NCI-H226 (cell line): ENCODE results near the gene MEAK7.
A peak's percentile ranks its signal among the peaks of the same experiment; 100 is the strongest.
"Not testable (repeated sequence)": the region's sequence is repeated elsewhere in the genome, so short reads cannot be mapped to it uniquely, and the experiment has no call there.

Experiments
- DNase-seq: peaks from one replicate; pipeline ENCODE4 v3.0.0-alpha.2; 2015

Gene MEAK7

DNA sequence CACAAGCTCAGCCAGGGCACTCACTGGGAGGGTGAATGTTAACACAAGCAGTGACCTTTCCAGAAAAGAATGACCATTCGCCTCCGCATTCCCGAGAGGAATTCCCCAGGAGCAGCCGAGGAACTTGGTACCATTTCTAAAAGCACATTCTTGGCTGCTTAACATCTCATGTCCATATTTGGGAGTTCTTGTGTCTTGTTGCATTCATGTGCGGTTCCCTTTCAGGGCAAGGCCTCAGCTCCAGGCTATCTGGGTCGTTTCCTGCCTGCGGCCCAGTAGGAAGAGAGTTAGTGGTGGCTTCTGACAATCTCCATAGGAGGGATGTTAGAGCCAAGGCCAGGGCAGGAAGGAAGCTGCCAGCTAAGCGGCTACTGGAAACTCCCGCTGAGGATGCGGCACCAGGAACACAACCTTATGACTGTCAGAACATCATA is 27.8 kb upstream of the MEAK7 start:
- peak; percentile 100 for DNase-seq

DNA sequence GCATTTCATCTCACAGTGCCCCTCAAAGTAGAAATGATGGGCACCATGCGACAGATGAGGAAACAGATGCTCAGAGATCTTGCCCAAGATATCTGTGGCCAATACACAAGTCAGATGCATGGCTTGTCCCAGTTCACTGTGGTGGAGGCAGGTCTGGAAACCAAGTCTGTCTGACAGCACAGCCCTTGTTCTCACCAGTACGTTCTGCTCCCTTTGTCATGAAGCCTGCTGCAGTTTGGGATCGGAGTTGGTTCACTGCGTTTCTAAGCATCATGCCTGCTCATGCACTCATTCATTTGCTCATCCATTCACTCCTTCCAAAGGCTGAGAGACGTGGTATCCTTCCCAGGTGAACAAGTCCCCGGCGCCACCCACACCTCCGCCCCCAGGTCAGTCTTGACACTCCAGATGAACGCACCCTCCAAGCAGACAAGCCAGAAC is 27.2 kb upstream of the MEAK7 start:
- DNase-seq: no peak

DNA sequence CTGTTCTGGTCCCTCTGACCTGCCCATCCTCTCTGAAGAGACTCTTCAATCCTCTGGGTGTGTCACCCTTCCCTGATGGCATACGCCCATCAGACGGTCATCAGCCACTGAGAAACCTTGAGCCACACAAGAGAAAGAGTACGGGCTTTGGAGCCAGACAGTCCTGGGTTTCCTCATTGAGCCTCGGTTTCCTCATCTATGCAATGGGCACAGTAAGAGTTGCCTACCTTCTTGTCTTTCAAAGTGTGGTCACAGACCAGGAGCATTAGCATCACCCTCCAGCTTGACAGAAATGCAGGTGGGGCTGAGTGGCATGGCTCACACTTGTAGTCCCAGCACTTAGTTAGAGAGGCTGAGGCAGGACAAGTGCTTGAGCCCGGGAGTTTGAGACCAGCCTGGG is 26.1 kb upstream of the MEAK7 start:
- DNase-seq: no peak

DNA sequence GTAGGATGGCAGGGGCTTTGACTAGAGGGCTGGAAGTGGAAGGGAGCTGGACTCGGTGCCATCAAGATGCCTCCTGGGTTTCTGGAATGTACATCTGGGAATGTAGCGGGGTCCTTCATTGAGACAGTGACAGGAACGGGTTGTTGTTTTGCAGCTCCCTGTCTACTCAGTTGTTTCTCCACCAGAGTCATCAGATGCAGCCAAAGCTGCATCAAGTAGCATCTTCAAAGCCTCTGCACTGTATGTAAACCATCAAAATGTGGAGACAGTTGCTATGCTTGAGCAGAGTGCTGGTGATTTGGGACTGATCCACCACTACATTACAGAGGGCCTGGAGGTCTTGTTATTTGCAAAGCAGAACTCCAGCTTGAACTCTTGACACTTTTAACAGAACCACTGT is 25.1 kb upstream of the MEAK7 start:
- no peak for DNase-seq

DNA sequence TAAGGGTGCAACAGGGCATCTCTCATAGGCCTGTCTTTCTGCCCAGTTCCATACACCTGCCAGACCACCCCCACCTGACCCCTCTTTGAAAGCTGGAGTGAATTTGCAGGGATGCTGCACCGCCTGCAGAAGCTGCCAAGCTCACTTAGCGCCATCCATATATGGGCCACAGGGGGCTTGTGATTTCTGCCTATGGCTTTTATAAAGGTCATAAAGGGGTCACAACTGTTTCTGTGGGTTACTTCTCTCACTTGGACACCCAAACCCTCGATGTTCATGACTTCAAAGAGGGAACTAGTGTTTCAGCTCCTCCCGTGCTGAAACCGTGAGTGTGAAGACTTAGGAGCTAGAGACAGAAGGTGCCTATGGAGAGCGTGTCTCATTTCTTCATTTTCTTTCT is 23.9 kb upstream of the MEAK7 start:
- no peak for DNase-seq

DNA sequence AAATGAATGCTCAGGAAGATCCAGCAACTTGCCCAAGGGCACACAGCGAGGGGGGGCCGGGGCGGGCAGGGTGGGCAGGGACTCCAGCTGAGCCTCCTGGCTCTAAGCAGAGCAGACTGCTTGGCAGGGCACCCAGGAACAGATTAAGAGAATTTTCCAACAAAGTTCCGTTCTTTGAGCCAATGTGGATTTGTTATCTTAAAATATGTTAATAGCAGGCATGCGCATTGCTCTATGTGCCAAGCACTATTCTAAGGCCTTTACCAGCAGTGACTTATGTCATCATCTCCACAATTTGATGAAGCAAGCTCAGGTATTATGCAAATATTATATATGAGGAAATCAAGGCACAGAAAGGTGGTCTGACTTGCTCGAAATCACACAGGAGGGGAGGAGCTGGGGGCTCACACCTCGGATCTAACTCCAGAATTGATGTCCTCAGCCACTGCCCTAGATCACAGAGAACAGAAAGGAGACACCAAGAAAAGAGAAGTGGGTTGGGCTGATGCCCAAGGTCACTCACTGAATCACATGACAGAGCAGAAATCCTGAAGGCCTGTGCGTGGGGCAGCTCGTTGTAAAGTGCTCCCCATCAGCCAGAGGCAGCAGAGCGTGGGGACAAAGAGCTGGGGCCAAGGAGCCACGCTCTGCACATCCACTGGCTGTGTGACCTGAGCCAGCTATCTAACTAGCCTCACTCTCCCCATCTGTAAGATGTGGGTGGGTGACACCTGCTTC is 23.2 kb upstream of the MEAK7 start:
- DNase-seq: peak; percentile 58

DNA sequence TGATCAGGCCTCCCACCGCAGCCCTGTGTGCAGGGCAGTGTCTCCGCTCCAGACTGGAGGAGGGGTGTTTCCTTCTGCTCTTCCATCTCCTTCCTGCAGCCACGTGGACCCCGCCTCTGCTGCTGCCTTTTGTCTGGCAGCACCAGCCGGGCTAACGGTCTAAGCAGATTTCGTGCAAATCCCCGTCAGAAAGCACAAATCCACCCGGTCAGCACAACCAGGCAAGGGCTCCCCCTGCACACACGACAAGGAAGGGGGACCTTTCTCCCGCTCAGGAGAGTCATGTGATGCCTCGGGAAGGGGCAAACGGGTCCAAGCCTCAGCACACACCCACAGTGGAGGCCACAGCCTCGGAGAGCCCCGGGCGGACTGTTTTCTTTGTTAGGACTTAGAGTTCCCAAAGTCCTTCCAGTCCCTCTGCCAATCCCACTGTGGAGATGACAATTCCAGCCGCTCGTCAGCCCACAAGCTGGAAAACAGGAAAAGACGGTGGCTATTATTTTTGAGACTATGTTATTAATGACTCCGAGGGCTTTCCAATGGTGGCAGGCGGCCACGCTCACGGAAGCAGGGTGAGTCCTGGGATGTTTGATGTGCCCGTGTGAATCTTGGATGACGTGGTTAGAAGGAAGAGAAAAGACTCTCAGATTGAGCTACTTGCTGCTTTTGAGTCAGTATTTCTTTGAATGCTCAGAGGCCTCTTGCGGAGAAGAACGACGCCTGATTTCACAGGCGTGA is 22.5 kb upstream of the MEAK7 start:
- DNase-seq: no peak

DNA sequence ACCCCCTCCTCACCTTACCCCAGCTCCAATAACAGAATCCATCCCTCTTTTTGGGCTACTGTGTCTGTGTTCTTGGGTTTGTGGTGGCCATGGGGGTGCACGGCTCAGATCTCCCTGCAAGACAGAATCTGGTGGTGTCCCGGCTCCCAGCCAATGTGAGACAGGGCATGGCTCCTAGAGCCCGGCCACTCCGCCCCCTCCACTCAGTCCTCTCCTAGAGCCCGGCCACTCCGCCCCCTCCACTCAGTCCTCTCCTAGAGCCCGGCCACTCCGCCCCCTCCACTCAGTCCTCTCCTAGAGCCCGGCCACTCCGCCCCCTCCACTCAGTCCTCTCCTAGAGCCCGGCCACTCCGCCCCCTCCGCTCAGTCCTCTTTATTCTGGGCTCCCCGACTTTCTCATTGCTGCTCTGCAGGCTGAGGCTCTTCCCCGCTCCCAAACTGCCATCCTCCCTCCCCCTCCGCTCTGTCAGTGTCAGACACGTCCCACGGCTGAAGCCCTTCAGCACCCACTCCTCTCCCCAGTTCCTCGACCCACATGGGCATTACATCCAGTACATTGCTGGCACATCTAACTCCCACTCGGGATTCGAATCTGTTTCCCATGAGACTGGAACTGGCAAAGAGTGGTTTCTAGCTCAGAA is 20.6 kb upstream of the MEAK7 start:
- not testable (repeated sequence) for DNase-seq

DNA sequence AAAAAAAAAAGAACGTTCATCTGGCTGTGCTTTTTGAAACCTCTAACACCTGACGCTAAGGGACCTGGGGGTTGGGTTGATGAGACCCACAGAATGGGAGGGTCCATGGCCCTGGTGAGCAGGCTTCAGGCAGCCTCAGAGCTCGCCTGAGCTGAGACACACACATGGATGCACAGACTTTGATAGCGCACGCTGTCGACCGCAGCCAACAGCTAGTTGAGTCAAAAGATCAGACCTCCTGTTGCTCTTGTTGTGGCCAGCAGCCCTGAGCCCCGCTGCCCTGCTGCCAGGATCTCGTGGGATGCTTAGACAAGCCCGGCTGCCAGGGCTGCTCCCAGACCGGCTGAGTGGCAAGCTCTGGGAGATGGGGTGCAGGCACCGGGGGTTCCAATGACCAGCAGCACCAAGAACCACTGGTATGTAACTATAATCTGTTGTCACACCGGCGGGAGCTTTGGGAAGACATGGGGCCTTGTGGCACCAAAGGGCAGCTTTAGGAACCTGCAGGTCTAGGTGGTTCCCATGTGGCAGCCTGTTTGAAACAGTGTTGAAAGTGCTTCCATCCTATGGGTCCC is 20.0 kb upstream of the MEAK7 start:
- DNase-seq: no peak

DNA sequence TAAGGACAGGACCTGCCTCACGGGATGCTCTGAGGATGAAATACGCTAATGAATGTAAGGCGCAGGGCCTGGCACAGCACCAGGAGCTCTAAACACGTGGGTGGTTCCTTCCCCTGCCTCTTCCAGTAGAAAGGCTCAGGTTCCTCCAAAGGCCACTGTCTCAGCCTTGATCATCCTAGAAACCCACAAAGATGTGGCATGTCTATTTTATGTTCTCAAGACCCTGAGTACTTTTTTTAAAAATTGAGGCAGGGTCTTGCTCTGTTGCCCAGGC is 17.0 kb upstream of the MEAK7 start:
- no peak for DNase-seq

DNA sequence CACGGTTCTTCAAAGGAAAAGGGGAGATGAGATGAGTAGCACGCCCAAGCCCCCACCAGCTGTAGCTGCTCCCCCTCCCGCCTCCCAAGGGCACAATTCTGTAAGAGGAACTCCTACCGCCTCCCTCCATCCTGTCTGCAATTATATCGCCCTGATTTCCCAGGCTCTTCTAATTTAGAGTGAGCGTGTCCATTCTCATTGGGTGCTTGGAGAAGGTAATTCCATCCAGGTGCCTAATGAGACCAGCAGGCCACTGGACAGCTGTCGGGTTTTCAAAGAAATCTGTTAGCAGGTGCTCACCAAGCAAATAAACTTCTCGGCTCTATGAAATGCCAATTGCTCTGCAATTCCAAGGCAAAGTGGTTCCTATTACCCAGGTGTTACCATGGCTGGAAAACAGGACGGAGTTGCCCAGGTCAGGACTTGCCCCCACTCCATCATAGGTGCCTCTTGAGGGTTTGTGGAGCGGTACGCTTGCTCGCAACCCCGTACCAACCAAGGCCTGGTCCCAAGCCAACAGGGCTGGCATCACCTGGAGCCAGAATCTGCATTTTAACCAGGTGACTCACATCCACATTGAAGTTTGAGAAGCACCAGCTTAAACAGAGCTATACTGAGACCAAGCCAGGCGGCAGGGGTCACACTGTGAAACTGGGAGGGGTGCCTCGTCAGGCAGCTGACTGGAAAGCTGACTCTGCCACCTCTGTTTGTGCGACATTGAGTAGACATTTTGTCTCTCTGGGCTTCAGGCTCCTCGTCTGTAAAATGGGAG is 16.5 kb upstream of the MEAK7 start:
- DNase-seq: peak; percentile 33

DNA sequence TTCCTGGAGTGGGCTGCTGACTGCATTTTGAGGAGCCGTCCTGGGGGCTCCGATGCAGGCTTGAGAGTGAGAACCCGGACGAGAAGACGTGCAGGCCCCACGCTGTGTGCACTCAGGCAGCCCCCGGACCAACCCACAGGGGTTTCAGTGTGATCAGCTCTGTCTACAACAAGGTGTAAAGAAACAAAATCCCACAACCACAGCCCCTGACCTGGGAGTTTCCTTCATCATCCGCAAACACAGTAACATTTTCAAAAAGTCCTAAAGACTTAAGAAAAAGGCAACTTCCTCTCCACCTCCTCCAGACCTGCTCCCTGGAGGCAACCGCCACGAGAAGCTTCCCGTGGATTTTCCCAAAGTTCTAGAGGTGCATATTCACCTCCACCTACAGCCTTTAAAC is 15.4 kb upstream of the MEAK7 start:
- DNase-seq: no peak

DNA sequence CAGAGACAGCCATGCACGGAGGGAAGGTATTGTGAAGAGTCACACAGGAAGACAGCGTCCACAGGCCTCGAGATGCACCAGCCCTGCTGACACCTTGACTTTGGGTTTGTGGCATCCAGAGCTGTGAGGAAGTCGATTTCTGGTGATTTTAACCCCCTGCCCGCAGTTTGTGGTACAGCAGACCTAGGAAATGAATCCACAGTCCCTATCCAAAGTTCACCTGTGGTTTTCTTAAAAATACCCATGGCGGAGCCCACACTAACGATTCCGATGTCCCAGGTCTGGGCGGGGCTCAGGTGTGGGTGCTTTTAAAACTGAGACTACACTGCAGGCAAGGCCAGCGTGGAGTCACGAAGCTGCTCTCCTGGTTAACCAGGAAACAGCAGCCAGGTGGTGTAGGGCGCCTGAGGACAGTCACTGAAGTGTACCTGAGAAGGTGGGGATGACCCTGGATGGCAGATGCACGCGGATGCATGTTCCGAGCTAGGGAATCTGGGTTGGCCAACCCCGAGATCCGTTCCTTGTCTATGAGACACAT is 14.4 kb upstream of the MEAK7 start:
- no peak for DNase-seq

DNA sequence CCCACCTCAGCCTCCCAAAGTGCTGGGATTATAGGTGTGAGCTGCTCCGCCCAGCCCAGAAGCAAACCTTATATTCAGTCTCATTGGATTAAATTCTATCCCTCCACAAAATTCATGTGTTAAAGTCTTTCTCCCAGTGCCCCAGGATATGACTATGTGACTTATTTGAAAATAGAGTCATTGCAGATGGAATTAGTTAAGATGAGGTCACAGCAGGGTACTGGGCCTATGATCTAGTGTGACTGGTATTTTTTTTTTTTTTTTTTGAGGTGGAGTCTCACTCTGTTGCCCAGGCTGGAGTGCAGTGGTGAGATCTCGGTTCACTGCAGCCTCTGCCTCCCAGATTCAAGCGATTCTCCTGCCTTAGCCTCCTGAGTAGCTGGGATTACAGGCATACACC is 13.8 kb upstream of the MEAK7 start:
- peak; percentile 32 for DNase-seq

DNA sequence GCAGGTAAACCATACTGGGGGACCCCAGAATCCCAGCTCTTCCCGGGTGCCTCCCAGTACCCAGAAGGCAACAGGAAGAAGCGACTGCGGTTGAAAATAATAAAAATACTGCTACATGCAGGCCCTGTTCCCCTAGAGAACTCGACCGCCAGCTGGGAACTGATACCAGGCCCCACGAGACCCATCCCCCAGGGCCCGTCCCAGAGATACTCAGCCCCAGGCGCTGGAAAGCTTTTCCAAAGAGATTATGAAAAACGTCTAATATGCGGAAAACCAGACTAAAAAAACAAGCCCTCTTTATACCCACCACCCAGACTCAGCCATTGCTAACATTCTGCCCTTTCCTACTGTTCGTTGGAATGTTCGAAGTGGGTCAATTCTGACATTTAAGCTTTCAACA is 12.9 kb upstream of the MEAK7 start:
- no peak for DNase-seq

DNA sequence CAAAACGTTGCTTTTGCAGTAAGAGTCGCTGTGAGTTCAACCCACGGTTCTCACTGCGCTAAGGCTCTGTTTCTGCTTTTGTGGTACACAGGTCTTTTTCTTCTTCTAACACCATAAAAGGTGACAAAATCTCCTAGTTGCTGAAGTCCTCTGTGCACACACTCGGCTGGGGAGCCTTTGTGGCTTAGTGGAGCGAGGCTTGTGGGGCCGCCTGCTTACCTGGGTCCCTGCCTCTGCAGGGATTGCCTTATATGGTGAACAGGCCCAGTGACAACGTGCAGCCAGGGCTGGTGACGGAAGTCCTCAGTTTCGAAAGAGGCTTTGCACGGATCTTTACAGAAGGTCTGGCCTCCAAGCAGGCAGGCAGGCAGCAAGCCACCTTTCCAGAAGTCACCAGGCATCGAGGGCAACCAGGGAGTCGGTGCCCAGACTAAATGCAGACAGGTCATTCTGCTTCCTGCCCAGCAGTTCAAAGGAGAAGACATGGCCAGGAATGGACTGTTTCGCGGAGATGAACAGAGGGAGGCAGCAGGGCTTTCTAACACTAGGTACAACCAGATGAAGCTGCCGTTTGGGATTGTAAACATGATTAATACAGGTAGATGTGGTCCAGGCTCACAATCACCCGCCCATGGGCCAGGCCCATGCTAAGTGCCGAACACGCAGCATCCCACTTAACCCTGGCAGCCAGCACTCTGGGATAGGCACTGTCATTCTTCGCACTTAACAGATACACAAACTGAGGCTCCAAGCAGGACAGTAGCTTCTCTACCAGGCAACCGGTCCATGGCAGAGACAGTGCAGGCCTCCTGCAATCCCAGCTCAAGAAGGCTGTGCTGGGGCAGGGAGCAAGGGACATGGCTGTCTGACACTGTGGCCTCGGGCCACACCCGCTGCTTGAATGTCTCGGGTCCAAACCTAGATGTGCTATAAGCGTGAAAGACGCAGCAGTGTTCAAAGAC is 10.7 kb upstream of the MEAK7 start:
- no peak for DNase-seq

DNA sequence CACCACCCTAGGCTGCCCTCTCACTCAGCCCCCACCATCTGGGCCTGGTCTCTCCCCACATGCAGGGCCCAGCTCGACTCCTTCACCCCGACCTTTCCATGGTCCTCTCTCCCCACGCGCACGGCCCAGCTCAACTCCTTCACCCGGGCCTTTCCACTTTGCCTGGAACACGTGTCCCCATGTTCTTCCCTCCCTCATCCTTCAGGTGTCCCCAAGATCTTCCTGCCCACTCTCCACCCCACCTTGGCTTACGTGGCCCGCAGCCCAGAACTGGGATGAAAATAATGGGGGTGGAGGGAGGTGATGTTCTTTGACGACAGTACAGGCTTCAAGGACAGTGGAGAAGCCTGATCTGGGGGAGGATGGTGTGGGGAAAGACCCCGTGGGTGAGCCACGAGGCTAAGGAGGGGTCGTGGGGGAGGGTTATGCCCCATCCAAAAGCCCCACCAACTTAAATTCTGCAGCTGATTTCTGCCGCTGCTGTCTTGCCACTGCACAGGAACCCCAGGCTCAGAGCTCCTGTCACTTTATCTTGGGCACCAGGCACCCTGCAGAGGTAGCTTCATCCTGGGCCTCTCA is 9.9 kb upstream of the MEAK7 start:
- DNase-seq: no peak

DNA sequence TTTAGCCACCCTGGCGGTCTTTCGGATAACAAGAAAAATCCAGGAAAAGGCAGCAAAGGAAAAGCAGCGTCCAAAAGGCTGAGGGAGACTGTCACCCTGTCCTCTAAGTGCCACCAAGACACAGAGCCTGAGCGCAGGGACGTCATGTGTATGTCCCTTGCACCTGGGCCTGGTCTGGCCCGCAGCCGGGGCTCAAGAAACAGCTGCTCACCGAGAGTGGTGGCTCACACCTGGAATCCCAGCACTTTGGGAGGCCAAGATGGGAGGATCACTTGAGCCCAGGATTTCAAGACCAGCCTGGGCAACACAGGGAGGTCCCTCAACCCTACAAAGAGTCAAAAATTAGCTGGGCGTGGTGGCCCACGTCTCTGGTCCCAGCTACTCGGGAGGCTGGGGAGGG is 9.2 kb upstream of the MEAK7 start:
- no peak for DNase-seq

DNA sequence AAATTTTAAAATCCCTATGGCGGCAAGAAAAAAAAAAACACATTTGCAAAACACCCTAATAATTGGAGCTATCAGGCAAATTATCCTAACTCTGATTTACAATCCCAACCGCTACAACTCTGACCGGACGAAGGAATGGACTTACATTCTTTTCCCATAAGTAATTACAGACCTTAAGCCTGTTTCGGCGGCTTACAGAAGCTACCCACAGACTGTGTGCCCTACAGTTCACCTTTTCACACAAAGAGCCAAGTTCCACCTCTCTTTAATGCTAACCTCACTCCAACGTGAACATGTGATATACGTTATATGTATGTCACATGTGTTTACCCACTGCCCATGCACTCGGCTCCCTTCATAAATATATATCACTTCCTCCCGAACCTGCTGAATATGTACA is 8.7 kb upstream of the MEAK7 start:
- DNase-seq: peak; percentile 79

DNA sequence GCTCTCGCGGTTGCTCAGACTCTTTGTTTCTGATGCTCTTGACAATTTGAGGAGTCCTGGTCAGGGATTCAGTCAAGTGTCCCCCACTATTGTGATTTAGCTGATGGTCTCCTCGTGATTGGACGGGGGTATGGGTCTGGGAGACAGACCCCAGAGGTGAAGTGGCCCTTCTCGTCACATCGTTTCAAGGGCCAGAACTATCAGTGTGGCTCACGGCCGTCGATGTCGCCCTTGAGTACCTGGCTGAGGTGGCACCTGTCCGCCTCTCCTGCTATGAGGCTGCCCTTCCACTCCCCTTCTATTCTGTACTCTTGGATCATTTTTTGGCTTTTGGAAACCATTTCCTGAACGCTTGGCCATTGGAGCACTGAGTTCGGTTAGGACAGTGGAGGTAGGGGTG is 7.4 kb upstream of the MEAK7 start:
- DNase-seq: no peak

DNA sequence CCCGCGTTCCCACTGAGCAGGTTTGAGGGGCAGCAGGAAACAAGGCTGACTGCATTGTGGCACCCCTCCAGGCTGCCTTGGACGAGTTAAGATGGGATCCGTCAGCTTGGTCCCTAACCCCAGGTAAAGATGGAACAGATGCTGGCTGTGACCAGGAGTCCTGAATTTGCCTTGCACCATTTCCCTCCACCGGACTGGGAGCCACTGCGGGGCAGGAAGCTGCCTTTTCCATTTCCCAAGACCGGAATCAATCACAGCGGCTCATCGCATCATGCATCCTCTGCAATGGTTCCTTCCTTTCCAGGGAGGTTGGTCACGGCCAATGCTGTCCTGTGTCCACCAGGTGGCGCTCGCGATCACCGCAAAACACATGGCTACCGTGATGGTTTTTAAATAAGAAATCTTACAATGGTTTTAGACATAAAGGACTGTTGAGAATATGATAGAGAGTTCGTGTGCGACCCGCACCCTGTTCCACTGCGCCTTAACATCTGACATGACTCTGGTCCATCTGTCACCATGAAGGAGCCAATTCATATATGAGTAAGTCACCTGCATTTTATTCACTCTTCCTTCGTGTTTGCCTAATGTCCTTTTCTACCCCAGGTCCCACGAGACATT is 6.8 kb upstream of the MEAK7 start:
- DNase-seq: peak; percentile 67
